ENCODE measurements around the gene TAC4.

GRCh38 chr17:49793309-49793708 is 54.6 kb downstream of the TAC4 start:
- TF ChIP-seq CTCF (IDR thresholded peaks at IDR 0.05; ENCODE audit: insufficient read depth, low read depth, low read length) (no peak), EZH2 (IDR thresholded peaks at IDR 0.05; ENCODE audit: insufficient read depth, low read length) (no peak)
